H1 (cell line): Measurements from ENCODE around the gene GNG12. TPM values are rescaled to one million over a fixed set of nuclear protein-coding genes. Genes with fewer than 3 reads are reported as not detected.
A peak's percentile ranks its signal among the peaks of the same experiment; 100 is the strongest.

Experiments used
- CTCF ChIA-PET: fragments of 300-600 bp; sonication (Branson Sonifier 250); formaldehyde crosslinking; loops from one replicate; lab custom pipeline; 2021; ENCODE audit not compliant: partially characterized antibody; lab: Charles Lee
- POLR2A ChIA-PET: fragments of 300-600 bp; sonication (Branson Sonifier 250); formaldehyde crosslinking; loops from one replicate; lab custom pipeline; 2021; ENCODE audit warnings: inconsistent platforms; ENCODE audit not compliant: partially characterized antibody; lab: Charles Lee
- DNase-seq, 2 experiments: peaks; one replicate each; pipeline versions ENCODE4 v3.0.0 to v3.0.0-alpha.2; 2010 to 2022; ENCODE audit warnings: low spot score in 2 of 2, low read depth in 1 of 2, mixed read lengths in 1 of 2
- FAIRE-seq: peaks from 2 replicates; lab custom pipeline; 2011; peaks lifted over from hg19 to GRCh38; lab: Jason Lieb, UNC
- H2AFZ ChIP-seq: 2 replicates; pipeline ENCODE4 v1.8.1; 2012; ENCODE audit warnings: low read length, inconsistent platforms
- H2AK5ac ChIP-seq: 2 replicates; pipeline ENCODE4 v1.6.1; 2013; ENCODE audit warnings: low read depth, low read length
- H2BK120ac ChIP-seq: replicated peaks from 2 replicates; pipeline ENCODE3; 2013; ENCODE audit warnings: low read depth, low read length, inconsistent platforms
- H2BK12ac ChIP-seq: 2 replicates; pipeline ENCODE4 v1.6.1; 2013; ENCODE audit warnings: low read depth, low read length
- H2BK15ac ChIP-seq: 2 replicates; pipeline ENCODE4 v1.6.1; 2013; ENCODE audit warnings: low read length
- H2BK20ac ChIP-seq: 2 replicates; pipeline ENCODE4 v1.6.1; 2013; ENCODE audit warnings: low read length
- H2BK5ac ChIP-seq: 2 replicates; pipeline ENCODE4 v1.6.1; 2013; ENCODE audit warnings: low read depth, low read length
- H3K14ac ChIP-seq: 2 replicates; pipeline ENCODE4 v1.6.1; 2013; ENCODE audit warnings: inconsistent platforms; ENCODE audit not compliant: insufficient read length
- H3K18ac ChIP-seq: 2 replicates; pipeline ENCODE4 v1.6.1; 2013; ENCODE audit warnings: low read length; ENCODE audit errors: extremely low read depth
- H3K23ac ChIP-seq: 2 replicates; pipeline ENCODE4 v1.6.1; 2013; ENCODE audit warnings: inconsistent platforms; ENCODE audit not compliant: insufficient read length
- H3K23me2 ChIP-seq: 2 replicates; pipeline ENCODE4 v1.6.1; 2013; ENCODE audit warnings: low read depth, low read length
- H3K27ac ChIP-seq: 2 replicates; pipeline ENCODE4 v1.6.1; 2011; ENCODE audit warnings: low read depth, low read length, inconsistent platforms
- H3K27me3 ChIP-seq, 4 experiments: replicated peaks in 1 of 4; 1 replicate in 1 of 4; 2 replicates in 3 of 4; pipeline versions ENCODE4 v1.6.1 to v1.8.1; 2011 to 2013; ENCODE audit warnings: low read length in 3 of 4, mild to moderate bottlenecking in 3 of 4, inconsistent platforms in 2 of 4, mixed read lengths in 2 of 4, moderate library complexity in 1 of 4; ENCODE audit not compliant: control insufficient read depth in 3 of 4, insufficient read depth in 3 of 4; ENCODE audit errors: extremely low read depth in 1 of 4
- H3K36me3 ChIP-seq, 4 experiments: 2 replicates each; pipeline versions ENCODE4 v1.6.1 to v1.8.1; 2011 to 2013; ENCODE audit warnings: mild to moderate bottlenecking in 4 of 4, low read length in 3 of 4, moderate library complexity in 2 of 4, control low read depth in 1 of 4, inconsistent platforms in 1 of 4; ENCODE audit not compliant: insufficient read depth in 4 of 4, control insufficient read depth in 2 of 4
- H3K4ac ChIP-seq: replicated peaks from 2 replicates; pipeline ENCODE3; 2013; ENCODE audit warnings: low read length, low read depth, mixed read lengths, inconsistent platforms; ENCODE audit not compliant: insufficient read length
- H3K4me1 ChIP-seq, 4 experiments: replicated peaks in 1 of 4; 1 replicate in 1 of 4; 2 replicates in 3 of 4; pipeline versions ENCODE4 v1.6.1 to v1.8.1; 2011 to 2013; ENCODE audit warnings: low read length in 3 of 4, inconsistent platforms in 2 of 4, mixed read lengths in 1 of 4; ENCODE audit not compliant: insufficient read depth in 4 of 4, control insufficient read depth in 3 of 4
- H3K4me2 ChIP-seq, 2 experiments: 2 replicates each; pipeline versions ENCODE4 v1.6.1 to v1.8.1; 2011 to 2013; ENCODE audit warnings: low read depth in 2 of 2, low read length in 2 of 2, control low read depth in 1 of 2, inconsistent platforms in 1 of 2, mild to moderate bottlenecking in 1 of 2; ENCODE audit not compliant: insufficient read depth in 1 of 2
- H3K4me3 ChIP-seq, 4 experiments: fragments of 200-600, 300-600 bp in 1 of 4; sonication (generic), shearing (Covaris generic), sonication (Bioruptor Twin) in 1 of 4; 2 replicates each; pipeline versions ENCODE4 v1.5.1 to v1.8.1; 2011 to 2016; ENCODE audit warnings: low read length in 4 of 4, low read depth in 3 of 4, control low read depth in 2 of 4, inconsistent platforms in 2 of 4, mild to moderate bottlenecking in 2 of 4, mixed read lengths in 1 of 4, moderate library complexity in 1 of 4; ENCODE audit not compliant: insufficient read depth in 2 of 4; ENCODE audit errors: extremely low read depth in 1 of 4
- H3K56ac ChIP-seq: replicated peaks from 2 replicates; pipeline ENCODE3; 2013; ENCODE audit warnings: low read depth, mild to moderate bottlenecking, mixed read lengths, low read length, inconsistent platforms; ENCODE audit not compliant: insufficient read length
- H3K79me1 ChIP-seq: 2 replicates; pipeline ENCODE4 v1.6.1; 2013; ENCODE audit warnings: low read depth, low read length, control low read depth
- H3K79me2 ChIP-seq, 2 experiments: 2 replicates each; pipeline versions ENCODE4 v1.6.1 to v1.8.1; 2012 to 2013; ENCODE audit warnings: low read length in 2 of 2, mild to moderate bottlenecking in 2 of 2, inconsistent platforms in 1 of 2; ENCODE audit not compliant: insufficient read depth in 2 of 2, control insufficient read depth in 1 of 2
- H3K9ac ChIP-seq, 4 experiments: replicated peaks in 1 of 4; 1 replicate in 1 of 4; 2 replicates in 3 of 4; pipeline versions ENCODE4 v1.6.1 to v1.8.1; 2011 to 2013; ENCODE audit warnings: low read depth in 3 of 4, low read length in 3 of 4, control low read depth in 2 of 4, mild to moderate bottlenecking in 2 of 4, moderate library complexity in 2 of 4, inconsistent platforms in 1 of 4; ENCODE audit errors: extremely low read depth in 1 of 4
- H3K9me3 ChIP-seq, 2 experiments: 2 replicates each; pipeline versions ENCODE4 v1.6.1 to v1.8.1; 2012 to 2013; ENCODE audit warnings: mild to moderate bottlenecking in 2 of 2, moderate library complexity in 2 of 2, control low read depth in 1 of 2, inconsistent platforms in 1 of 2, low read depth in 1 of 2, low read length in 1 of 2, mixed read lengths in 1 of 2; ENCODE audit not compliant: insufficient read depth in 2 of 2
- H4K20me1 ChIP-seq, 2 experiments: replicated peaks in 1 of 2; 2 replicates each; pipeline versions ENCODE3 to v1.8.1; 2011 to 2013; ENCODE audit warnings: inconsistent platforms in 2 of 2, low read length in 2 of 2, mild to moderate bottlenecking in 1 of 2; ENCODE audit not compliant: insufficient read depth in 2 of 2, control insufficient read depth in 1 of 2
- H4K5ac ChIP-seq: 2 replicates; pipeline ENCODE4 v1.6.1; 2013; ENCODE audit warnings: low read length, low read depth, mixed read lengths, inconsistent platforms; ENCODE audit not compliant: insufficient read length
- H4K8ac ChIP-seq: 2 replicates; pipeline ENCODE4 v1.8.0; 2013; ENCODE audit warnings: mild to moderate bottlenecking, moderate library complexity, low read length, inconsistent platforms; ENCODE audit not compliant: insufficient read depth; ENCODE audit errors: extremely low read depth
- H4K91ac ChIP-seq: replicated peaks from 2 replicates; pipeline ENCODE3; 2013; ENCODE audit warnings: low read length, mixed read lengths, inconsistent platforms; ENCODE audit not compliant: insufficient read length
- HDAC2 ChIP-seq, 2 experiments: fragments of 300-600 bp in 1 of 2; sonication (generic) in 1 of 2; IDR thresholded peaks; 2 replicates each; pipeline ENCODE4 v1.6.1; 2011 to 2012; ENCODE audit warnings: low read depth in 2 of 2, low read length in 2 of 2, mild to moderate bottlenecking in 2 of 2, moderate library complexity in 2 of 2, borderline replicate concordance in 1 of 2, inconsistent platforms in 1 of 2
- MAFK ChIP-seq: IDR thresholded peaks from 2 replicates; pipeline ENCODE4 v1.6.1; 2012; ENCODE audit warnings: low read depth, mild to moderate bottlenecking, improper control_type of control experiment, low read length
- WGBS, 2 experiments: shearing (Covaris generic) in 1 of 2; methylation state at CpG; one replicate each; pipeline versions ENCODE4 v1.1.6 to v1.1.7; 2013 to 2015; ENCODE audit warnings: low lambda C conversion rate in 2 of 2, mixed read lengths in 2 of 2, inconsistent platforms in 1 of 2, low coverage in 1 of 2, missing lambda C conversion rate in 1 of 2; ENCODE audit not compliant: insufficient replicate concordance in 2 of 2, insufficient coverage in 1 of 2, insufficient read length in 1 of 2; ENCODE audit errors: extremely low coverage in 1 of 2, missing lambda C conversion rate in 1 of 2; 5-methylcytosine and 5-hydroxymethylcytosine counted together
- polyA plus RNA-seq, 7 experiments: library from polyadenylated mRNA; depleted of rRNA in 3 of 7; stranded (reverse) in 5 of 7; unstranded in 2 of 7; fragments of >200 nt in 5 of 7; fragments of 200-250 nt in 2 of 7; gene quantifications; 1 replicate in 5 of 7; 2 replicates in 1 of 7; 4 replicates in 1 of 7; pipeline versions ENCODE4 v1.2.1 to v1.2.3, GENCODE V29; 2011 to 2013; ENCODE audit warnings: missing spikeins in 2 of 7, mixed read lengths in 2 of 7
- total RNA-seq: library from RNA; stranded (reverse); fragmentation: NEBNext Ultra II Directional; extraction: Animal tissue kit (Norgen Biotek cat#: 25700); gene quantifications from 2 replicates; pipeline ENCODE4 v1.2.1, GENCODE V29; 2021

The GNG12 gene
- total and polyA plus RNA-seq, 2 of the 8 experiments (the other 6 are each of a cell fraction or from before 2014, with no cell fraction given) = 11.4 to 35.8 TPM

GRCh38 chr1:67838180-67838910, 5.1 kb upstream of the GNG12 start:
- Histone ChIP-seq H2AFZ (no peak overlapping the region), H3K9ac (no peak overlapping the region), H3K27me3 (peaks cover 3 to 15% (median 12%) of the 10 kb centered on the region in 4 experiments; a peak in 5 of 7 replicates), H3K4me3 (no peak overlapping the region), H4K91ac (no peak overlapping the region), H3K23me2 (no peaks in the 10 kb centered on the region; the same call in 1 of the 2 replicates), H3K4me1 (peaks cover 8 to 26% (median 24%) of the 10 kb centered on the region in 4 experiments; a peak in 6 of 7 replicates), H2BK15ac (no peak overlapping the region), H2BK120ac (peak overlapping the region; percentile 66), H2BK12ac (0 out of 2 replicates have a peak overlapping the region, but pooled peaks have one; percentile 31), H3K79me1 (no peaks in the 10 kb centered on the region), H3K4ac (no peak overlapping the region), H3K18ac (no peak overlapping the region), H2BK5ac (peak overlapping the region; percentile 2; the same call in 1 of the 2 replicates), H3K9me3 (no peaks in the 10 kb centered on the region), H3K36me3 (no peaks in the 10 kb centered on the region), H3K56ac (no peak overlapping the region), H4K5ac (no peak overlapping the region), H3K14ac (no peak overlapping the region), H3K79me2 (no peaks in the 10 kb centered on the region), H2BK20ac (peak overlapping the region; percentile 16; the same call in 1 of the 2 replicates), H3K4me2 (peak overlapping the region in 1 of 2 experiments; percentile 4; a peak in 1 of 4 replicates), H3K27ac (no peak overlapping the region), H3K23ac (no peak overlapping the region), H4K20me1 (no peaks in the 10 kb centered on the region), H4K8ac (no peak overlapping the region), H2AK5ac (no peak overlapping the region)
- 72% methylated on average over 5 of the region's 5 CpGs; no CpG with 5 or more reads in 1 of the 2 experiments for WGBS, 2 experiments
- TF ChIP-seq MAFK (peak; percentile 21; the same call in 1 of the 2 replicates), HDAC2 (IDR thresholded peaks at IDR 0.05; ENCODE audit: borderline replicate concordance in 1 of 2, low read depth in 2 of 2, low read length in 2 of 2) (no peak)
- no peak for FAIRE-seq
- ChIA-PET CTCF (interaction anchor here (0.9 to 5.8 kb wide), 6 partner anchors 10 to 314 kb away, joined by 3 to 34 read pairs (median 10); no protein-coding TSS in a partner anchor), POLR2A (interaction anchor here (0.6 to 0.9 kb wide), 3 partner anchors 14 to 837 kb away, joined by 3 read pairs; partner anchors contain the start of gene WLS)
- DNase-seq = no peak
